Measurements from ENCODE around the gene XPNPEP3.

- TF ChIP-seq CTCF (IDR thresholded peaks at IDR 0.05; ENCODE audit: low read length) (no peak), EZH2 (optimal IDR thresholded peaks at IDR 0.05; ENCODE audit: low read depth, low read length) (no peak), EZH2phosphoT487 (IDR thresholded peaks at IDR 0.05; ENCODE audit: low read length) (no peak)
Observed at GRCh38 chr22:40890881-40891280, 33.9 kb downstream of the XPNPEP3 start.

All from MM.1S (cell line).